GM19238 (cell line): ENCODE results near the gene EVI2A.

Experiments used
- DNase-seq: peaks from one replicate; pipeline ENCODE4 v3.0.0; 2011; ENCODE audit warnings: low spot score; ENCODE audit not compliant: insufficient read length

Gene EVI2A

DNA sequence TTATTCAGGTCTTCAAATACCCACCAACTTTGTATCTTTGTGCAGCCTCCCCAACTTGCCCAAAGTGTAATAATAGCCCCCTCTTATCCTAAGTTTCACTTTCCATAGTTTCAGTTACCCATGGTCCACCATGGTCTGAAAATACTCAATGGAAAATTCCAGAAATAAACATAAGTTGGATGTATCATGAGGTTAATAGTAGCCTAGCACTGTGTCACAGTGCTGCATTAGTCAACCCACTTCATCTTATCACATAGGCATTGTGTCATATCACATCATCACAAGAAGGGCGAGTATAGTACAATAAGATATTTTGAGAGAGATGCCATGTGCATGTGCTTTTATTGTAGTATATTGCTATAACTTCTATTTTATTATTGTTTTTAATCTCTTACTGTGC lies 46.3 kb downstream of the EVI2A start:
- no peak for DNase-seq

DNA sequence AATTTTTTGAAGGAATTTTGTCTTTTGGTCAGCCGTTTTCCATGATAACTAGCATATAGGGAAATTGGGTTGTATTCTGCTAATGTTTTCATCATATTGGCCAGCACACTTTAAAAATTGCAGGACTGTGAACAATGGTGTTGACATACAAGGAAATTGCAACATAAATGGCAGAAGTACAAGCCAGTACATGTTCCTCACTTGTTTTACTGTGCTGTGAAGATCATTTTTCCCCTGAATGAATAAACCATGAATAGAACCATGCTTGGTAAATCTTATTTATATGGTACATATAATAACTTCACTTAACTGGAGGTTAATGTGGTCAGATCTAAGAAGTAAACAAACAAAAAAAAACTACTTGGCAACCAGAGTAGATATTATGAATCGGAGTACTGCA lies 47.2 kb downstream of the EVI2A start:
- DNase-seq = no peak

DNA sequence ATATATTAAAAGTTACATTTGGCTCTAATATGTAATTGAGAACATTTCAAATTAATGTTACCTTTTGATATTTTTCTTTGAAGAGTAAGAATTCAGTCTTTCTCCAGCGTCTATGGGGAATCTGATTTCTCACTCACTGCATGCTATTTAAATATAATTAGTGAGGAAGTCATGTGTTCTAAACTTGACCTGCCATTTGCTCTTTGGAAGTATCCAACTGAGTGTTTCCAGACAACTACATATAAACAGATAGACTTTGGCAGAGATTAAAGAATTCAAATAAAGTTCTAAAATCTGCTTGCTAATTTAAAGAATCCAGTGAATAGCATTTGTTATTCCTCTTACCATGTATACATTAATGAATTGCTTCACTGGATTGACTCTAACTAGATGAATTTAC lies 47.9 kb downstream of the EVI2A start:
- DNase-seq = no peak

DNA sequence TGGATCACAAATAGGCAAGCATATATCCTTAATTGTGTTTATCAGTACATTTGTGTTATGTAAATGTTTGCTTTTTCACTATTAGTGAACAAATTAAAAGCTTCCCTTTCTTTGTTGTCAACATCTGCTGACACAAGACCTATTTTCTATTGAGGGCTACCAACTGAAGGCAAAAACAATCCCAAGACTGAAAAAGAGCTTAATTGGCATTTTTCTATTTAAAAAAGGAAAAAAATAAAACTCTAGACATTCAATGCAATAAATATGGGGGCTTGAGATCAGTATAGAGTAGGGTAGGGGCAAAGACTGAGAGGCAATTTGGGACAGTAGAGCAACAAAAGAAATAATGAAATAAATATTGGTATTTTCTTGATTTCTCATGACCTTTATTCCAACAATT lies 48.6 kb downstream of the EVI2A start:
- DNase-seq = no peak

GRCh38 chr17:31272236-31272635 lies 49.2 kb downstream of the EVI2A start:
- no peak for DNase-seq

DNA sequence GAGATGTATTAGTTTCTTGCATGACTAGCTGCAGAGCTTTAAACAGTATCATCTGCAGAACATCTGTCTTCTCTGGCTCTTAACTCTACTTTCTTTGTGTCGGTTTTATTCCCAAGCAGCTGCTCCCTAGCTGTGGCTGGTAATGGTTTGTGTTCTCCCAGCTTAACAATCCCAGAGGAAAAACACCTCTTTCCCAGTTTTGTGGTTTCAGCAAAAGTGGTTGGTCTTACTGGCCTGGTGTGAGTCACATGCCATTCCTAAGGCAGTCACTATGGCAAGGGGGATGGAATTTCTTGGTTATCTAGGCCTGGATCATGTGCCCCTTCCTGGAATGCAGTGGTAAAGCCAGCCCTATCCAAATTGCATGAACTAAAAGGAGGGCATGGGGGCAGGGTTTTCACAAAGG lies 51.8 kb downstream of the EVI2A start:
- no peak for DNase-seq

DNA sequence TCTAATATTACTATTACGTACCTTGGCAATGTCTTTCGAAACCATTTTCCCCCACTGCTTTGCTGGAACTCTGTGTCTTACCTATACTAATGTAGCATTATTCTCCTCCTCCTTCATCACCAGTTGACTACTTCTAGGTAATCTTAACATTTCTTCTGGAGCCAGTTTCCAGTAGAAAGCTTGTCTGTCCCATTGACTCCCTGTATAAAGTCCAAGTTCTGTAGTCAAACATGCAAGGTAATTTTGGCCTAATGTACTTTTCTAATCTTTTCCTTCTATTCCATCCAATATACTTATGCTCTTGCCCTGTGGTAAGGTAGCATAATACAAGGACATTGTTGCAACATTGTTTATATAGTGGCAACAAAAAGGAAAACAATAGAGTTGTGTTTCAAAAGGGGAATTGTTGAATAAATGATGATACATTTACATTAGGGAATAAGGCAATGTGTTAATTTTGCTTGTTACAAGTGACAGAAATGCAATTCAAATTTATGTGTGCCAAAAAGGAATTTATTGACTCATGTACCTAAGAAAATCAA lies 52.3 kb downstream of the EVI2A start:
- DNase-seq = no peak
